ENCODE results near the gene CPXM2. TPM values are rescaled to one million over a fixed set of nuclear protein-coding genes. Genes with fewer than 3 reads are reported as not detected.

Gene CPXM2
- total and polyA plus RNA-seq, 2 experiments from 2014 or later: 3.7 to 4.9 TPM

DNA sequence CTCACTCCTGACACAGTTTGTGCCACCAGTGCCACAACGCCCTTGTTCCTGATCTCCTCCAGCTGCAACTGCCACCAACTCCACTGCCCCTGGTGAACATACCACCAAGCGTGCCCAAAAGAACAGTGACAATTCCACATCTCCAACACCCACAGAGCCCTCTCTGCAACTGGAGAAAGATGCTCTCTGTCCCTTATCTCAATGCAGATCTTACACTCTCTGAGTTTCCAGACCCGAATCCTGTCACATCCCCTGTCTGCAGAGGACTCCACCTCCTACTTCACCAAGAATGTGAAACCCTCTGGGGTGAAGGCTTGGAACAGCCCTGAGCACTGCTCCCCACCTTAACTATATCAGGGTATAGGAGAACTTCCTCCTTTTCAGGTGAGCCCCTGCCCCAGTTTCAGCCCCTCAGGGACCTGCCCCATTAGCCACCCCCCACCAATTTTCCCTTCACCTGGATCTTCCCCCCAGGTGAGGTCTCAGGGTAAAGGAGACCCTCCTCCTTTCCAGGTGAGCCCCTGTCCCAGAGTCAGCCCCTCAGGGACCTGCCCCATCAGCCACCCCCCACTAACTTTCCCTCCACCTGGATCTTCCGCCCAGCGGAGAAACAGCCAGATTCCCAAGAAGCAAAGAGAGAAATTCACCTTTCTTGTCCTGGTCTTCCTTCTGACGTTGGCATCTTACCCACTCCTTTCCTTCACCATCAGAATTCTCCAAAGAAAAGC lies 55.0 kb downstream of the CPXM2 start:
- no peak for DNase-seq (ENCODE audit: low spot score)
- H3K9me3 ChIP-seq (ENCODE audit: low read depth): no peaks in the 10 kb centered on the region
- TF ChIP-seq, protein P1, sequence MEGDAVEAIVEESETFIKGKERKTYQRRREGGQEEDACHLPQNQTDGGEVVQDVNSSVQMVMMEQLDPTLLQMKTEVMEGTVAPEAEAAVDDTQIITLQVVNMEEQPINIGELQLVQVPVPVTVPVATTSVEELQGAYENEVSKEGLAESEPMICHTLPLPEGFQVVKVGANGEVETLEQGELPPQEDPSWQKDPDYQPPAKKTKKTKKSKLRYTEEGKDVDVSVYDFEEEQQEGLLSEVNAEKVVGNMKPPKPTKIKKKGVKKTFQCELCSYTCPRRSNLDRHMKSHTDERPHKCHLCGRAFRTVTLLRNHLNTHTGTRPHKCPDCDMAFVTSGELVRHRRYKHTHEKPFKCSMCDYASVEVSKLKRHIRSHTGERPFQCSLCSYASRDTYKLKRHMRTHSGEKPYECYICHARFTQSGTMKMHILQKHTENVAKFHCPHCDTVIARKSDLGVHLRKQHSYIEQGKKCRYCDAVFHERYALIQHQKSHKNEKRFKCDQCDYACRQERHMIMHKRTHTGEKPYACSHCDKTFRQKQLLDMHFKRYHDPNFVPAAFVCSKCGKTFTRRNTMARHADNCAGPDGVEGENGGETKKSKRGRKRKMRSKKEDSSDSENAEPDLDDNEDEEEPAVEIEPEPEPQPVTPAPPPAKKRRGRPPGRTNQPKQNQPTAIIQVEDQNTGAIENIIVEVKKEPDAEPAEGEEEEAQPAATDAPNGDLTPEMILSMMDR (IDR thresholded peaks at IDR 0.05; ENCODE audit: poor library complexity): no peak
- no peak for TF ChIP-seq EZH2phosphoT487 (IDR thresholded peaks at IDR 0.05; ENCODE audit: low read depth, severe bottlenecking, unreplicated experiment)
- TF ChIP-seq EZH2 (IDR thresholded peaks at IDR 0.05; ENCODE audit: borderline replicate concordance): no peak
- H4K20me1 ChIP-seq (ENCODE audit: insufficient read depth, poor library complexity, severe bottlenecking): no peaks in the 10 kb centered on the region
- no peak overlapping the region for H3K4me2 ChIP-seq
- no peaks in the 10 kb centered on the region for H3K79me2 ChIP-seq
- H3K27me3 ChIP-seq: no peaks in the 10 kb centered on the region
- H2AFZ ChIP-seq: no peak overlapping the region
- H3K36me3 ChIP-seq (replicated peaks; ENCODE audit: insufficient read depth, low read depth): no peaks in the 10 kb centered on the region
- no peaks in the 10 kb centered on the region for H3K9me2 ChIP-seq (replicated peaks; ENCODE audit: insufficient read depth)
- no peak overlapping the region for H3K27ac ChIP-seq
- H3K4me1 ChIP-seq (ENCODE audit: insufficient read depth): no peaks in the 10 kb centered on the region
- no peak overlapping the region for H3K4me3 ChIP-seq
- WGBS (ENCODE audit: low lambda C conversion rate, missing lambda C conversion rate): 81% methylated on average over 6 of the region's 6 CpGs

DNA sequence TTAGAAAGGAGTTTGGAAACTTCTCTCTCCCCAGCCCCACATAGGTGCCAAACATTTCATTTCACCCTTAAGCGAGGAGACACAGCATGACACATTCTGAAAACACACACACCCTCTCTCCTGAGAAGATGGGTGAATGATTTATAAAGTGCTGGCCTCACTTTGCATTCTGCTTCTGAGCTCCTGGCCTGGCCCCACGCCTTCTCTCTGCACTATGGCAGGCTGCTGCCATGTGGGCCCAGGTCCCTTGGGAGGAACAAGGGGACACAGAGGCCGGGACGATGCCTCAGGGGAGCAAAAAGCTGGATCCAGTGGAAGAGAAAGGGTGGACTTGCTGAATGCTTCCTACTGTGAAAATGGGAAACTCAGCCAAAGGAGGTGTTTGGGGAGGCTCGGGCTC lies 56.0 kb downstream of the CPXM2 start:
- H3K4me2 ChIP-seq: no peak overlapping the region
- no peaks in the 10 kb centered on the region for H3K79me2 ChIP-seq
- no peaks in the 10 kb centered on the region for H3K27me3 ChIP-seq
- H3K36me3 ChIP-seq (replicated peaks; ENCODE audit: insufficient read depth, low read depth): no peaks in the 10 kb centered on the region
- DNase-seq (ENCODE audit: low spot score): no peak
- no peak overlapping the region for H2AFZ ChIP-seq
- no peak overlapping the region for H3K27ac ChIP-seq
- H3K9me2 ChIP-seq (replicated peaks; ENCODE audit: insufficient read depth): no peaks in the 10 kb centered on the region
- TF ChIP-seq, protein P1 (IDR thresholded peaks at IDR 0.05; ENCODE audit: poor library complexity): no peak
- TF ChIP-seq EZH2phosphoT487 (IDR thresholded peaks at IDR 0.05; ENCODE audit: low read depth, severe bottlenecking, unreplicated experiment): no peak
- no peak for TF ChIP-seq EZH2 (IDR thresholded peaks at IDR 0.05; ENCODE audit: borderline replicate concordance)
- 67% methylated on average over 5 of the region's 5 CpGs for WGBS (ENCODE audit: low lambda C conversion rate, missing lambda C conversion rate)
- no peaks in the 10 kb centered on the region for H4K20me1 ChIP-seq (ENCODE audit: insufficient read depth, poor library complexity, severe bottlenecking)
- H3K4me1 ChIP-seq (ENCODE audit: insufficient read depth): no peaks in the 10 kb centered on the region
- H3K9me3 ChIP-seq (ENCODE audit: low read depth): no peaks in the 10 kb centered on the region
- no peak overlapping the region for H3K4me3 ChIP-seq

- H3K27me3 ChIP-seq: no peaks in the 10 kb centered on the region
- no peak overlapping the region for H3K27ac ChIP-seq
- no peaks in the 10 kb centered on the region for H3K4me1 ChIP-seq (ENCODE audit: insufficient read depth)
- H4K20me1 ChIP-seq (ENCODE audit: insufficient read depth, poor library complexity, severe bottlenecking): no peaks in the 10 kb centered on the region
- no peak for DNase-seq (ENCODE audit: low spot score)
- no peak overlapping the region for H2AFZ ChIP-seq
- H3K9me2 ChIP-seq (replicated peaks; ENCODE audit: insufficient read depth): no peaks in the 10 kb centered on the region
- WGBS (ENCODE audit: low lambda C conversion rate, missing lambda C conversion rate): 87% methylated on average over 10 of the region's 10 CpGs
- no peaks in the 10 kb centered on the region for H3K79me2 ChIP-seq
- H3K4me2 ChIP-seq: no peak overlapping the region
- no peak overlapping the region for H3K4me3 ChIP-seq
- TF ChIP-seq EZH2phosphoT487 (IDR thresholded peaks at IDR 0.05; ENCODE audit: low read depth, severe bottlenecking, unreplicated experiment): no peak
- TF ChIP-seq, protein P1 (IDR thresholded peaks at IDR 0.05; ENCODE audit: poor library complexity): no peak
- TF ChIP-seq EZH2 (IDR thresholded peaks at IDR 0.05; ENCODE audit: borderline replicate concordance): no peak
- H3K9me3 ChIP-seq (ENCODE audit: low read depth): no peaks in the 10 kb centered on the region
- H3K36me3 ChIP-seq (replicated peaks; ENCODE audit: insufficient read depth, low read depth): no peaks in the 10 kb centered on the region
Measured at GRCh38 chr10:123833170-123833850, 58.3 kb downstream of the CPXM2 start.
